Measurements from ENCODE around the gene CGRRF1.

The CGRRF1 gene

DNA sequence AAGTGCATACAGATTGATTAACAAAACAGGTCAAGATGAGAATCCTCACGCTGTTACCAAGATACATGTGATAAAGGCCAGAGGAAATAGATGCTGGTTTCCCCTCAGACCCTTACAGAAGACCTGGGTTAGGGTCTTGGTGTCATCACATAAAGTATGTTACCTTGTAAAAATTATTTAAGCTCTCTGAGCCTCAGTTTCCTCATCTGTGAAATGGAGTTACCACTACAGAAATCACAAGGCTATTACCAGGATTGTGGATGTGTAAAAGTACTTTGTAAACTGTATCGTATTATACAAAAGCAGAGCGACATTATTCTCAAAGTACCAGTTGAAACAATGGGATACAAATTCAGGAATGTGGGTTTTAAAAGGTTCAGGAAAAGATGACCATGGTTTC lies 71.2 kb downstream of the CGRRF1 start:
- no peak for DNase-seq

DNA sequence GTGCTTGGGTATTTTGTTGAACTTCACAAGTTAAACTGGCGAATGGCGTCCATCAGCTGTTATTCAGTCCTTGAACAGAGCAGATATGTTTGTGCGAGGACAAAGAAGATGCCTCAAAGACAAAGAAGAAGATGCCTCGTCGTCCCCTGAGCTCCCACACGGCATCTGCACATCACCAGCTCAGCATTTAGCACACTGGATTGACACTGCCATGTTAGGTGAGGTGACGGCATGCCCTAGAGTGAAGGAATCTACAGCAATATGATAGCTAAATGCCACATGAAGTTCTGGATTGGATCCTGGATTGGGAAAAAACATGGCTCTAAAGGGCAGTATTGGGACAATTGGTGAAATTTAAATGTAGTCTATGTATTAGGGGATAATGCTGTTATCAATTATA lies 72.6 kb downstream of the CGRRF1 start:
- DNase-seq, result no peak

DNA sequence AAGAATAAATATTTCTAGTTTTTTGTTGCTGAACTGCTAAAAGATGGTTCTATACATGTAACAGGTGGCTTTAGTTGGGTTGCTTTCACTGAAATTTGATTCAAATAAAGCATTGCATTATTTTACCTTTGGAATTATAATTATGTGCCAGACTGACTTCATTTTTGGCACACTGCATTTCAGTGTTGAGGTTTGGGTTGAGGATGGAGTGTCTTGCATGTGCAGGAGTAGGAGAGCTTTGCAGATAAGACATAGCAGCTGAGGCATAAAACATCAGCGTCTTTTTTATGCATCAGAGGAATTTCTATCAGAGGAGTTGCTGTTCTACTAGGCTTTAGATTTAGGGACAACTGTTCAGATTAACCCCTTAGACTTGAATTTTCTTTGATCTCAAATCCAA lies 74.4 kb downstream of the CGRRF1 start:
- DNase-seq, result no peak

DNA sequence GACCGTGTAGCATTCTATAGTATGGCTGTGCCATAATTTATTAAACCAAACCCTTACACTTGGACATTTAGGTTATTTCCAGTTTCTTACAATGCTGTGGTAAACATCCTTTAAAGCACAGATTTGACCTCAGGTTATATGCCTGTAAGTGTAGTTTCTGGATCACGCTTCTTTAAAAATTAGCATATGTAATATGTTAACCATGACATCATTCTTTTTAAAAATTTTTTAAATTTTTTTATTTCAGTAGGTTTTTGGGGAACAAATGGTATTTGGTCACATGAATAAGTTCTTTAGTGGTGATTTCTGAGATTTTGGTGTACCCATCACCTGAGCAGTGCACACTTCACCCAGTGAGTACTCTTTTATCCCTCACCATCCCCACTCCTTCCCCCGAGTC lies 75.5 kb downstream of the CGRRF1 start:
- DNase-seq, result no peak
